Measurements from ENCODE around the gene KCNJ8.
"Not testable (repeated sequence)": the region's sequence is repeated elsewhere in the genome, so short reads cannot be mapped to it uniquely, and the experiment has no call there.

Gene KCNJ8

GRCh38 chr12:21774358-21775132 lies at the start of gene KCNJ8:
Gene KCNJ8 (minus strand): TSS chr12:21774706. CDS start chr12:21773616, 1,090 bp downstream.
- no peak for DNase-seq (ENCODE audit: low spot score)

GRCh38 chr12:21823581-21823980 lies 49.1 kb upstream of the KCNJ8 start:
- no peak for DNase-seq (ENCODE audit: low spot score)

GRCh38 chr12:21819678-21820077 lies 45.2 kb upstream of the KCNJ8 start:
- no peak for DNase-seq (ENCODE audit: low spot score)

GRCh38 chr12:21819236-21819635 lies 44.7 kb upstream of the KCNJ8 start:
- DNase-seq (ENCODE audit: low spot score): no peak

GRCh38 chr12:21818627-21819026 lies 44.1 kb upstream of the KCNJ8 start:
- no peak for DNase-seq (ENCODE audit: low spot score)

GRCh38 chr12:21815306-21816062 lies 41.0 kb upstream of the KCNJ8 start:
- no peak for DNase-seq (ENCODE audit: low spot score)

GRCh38 chr12:21814814-21815213 lies 40.3 kb upstream of the KCNJ8 start:
- no peak for DNase-seq (ENCODE audit: low spot score)

- DNase-seq (ENCODE audit: low spot score): no peak
These were observed 39.8 kb upstream of the KCNJ8 start for GRCh38 chr12:21814327-21814726.

- DNase-seq (ENCODE audit: low spot score): no peak
These were observed 39.2 kb upstream of the KCNJ8 start for GRCh38 chr12:21813751-21814150.

GRCh38 chr12:21813125-21813524 lies 38.6 kb upstream of the KCNJ8 start:
- DNase-seq (ENCODE audit: low spot score): no peak

- not testable (repeated sequence) for DNase-seq (ENCODE audit: low spot score)
These were observed 37.8 kb upstream of the KCNJ8 start for GRCh38 chr12:21812340-21812739.

- DNase-seq (ENCODE audit: low spot score): no peak
These were observed 34.6 kb upstream of the KCNJ8 start for GRCh38 chr12:21809100-21809499.

- no peak for DNase-seq (ENCODE audit: low spot score)
These were observed 31.7 kb upstream of the KCNJ8 start for GRCh38 chr12:21806255-21806654.

- DNase-seq (ENCODE audit: low spot score): no peak
These were observed 27.2 kb upstream of the KCNJ8 start for GRCh38 chr12:21801522-21802288.

GRCh38 chr12:21800011-21800410 lies 25.5 kb upstream of the KCNJ8 start:
- no peak for DNase-seq (ENCODE audit: low spot score)

GRCh38 chr12:21797539-21797938 lies 23.0 kb upstream of the KCNJ8 start:
- DNase-seq (ENCODE audit: low spot score): no peak

- DNase-seq (ENCODE audit: low spot score): no peak
These were observed 21.3 kb upstream of the KCNJ8 start for GRCh38 chr12:21795648-21796328.

GRCh38 chr12:21794807-21795595 lies 20.5 kb upstream of the KCNJ8 start:
- not testable (repeated sequence) for DNase-seq (ENCODE audit: low spot score)

- not testable (repeated sequence) for DNase-seq (ENCODE audit: low spot score)
These were observed 15.2 kb upstream of the KCNJ8 start for GRCh38 chr12:21789687-21790086.

- DNase-seq (ENCODE audit: low spot score): no peak
These were observed 13.8 kb upstream of the KCNJ8 start for GRCh38 chr12:21788089-21788983.
